DND-41 (cell line): ENCODE data around the gene SRL.

ENCODE experiments used
- CTCF ChIP-seq: IDR thresholded peaks from 2 replicates; pipeline ENCODE4 v1.5.1; 2012; ENCODE audit warnings: borderline replicate concordance, low read length, moderate library complexity, mild to moderate bottlenecking; ENCODE audit not compliant: poor library complexity, severe bottlenecking; ENCODE audit errors: extremely low read depth
- EZH2 ChIP-seq: IDR thresholded peaks from 3 replicates; pipeline ENCODE4 v1.6.1; 2012; ENCODE audit warnings: borderline replicate concordance, low read depth, mild to moderate bottlenecking, moderate library complexity, low read length, inconsistent platforms; ENCODE audit not compliant: severe bottlenecking

GRCh38 chr16:4179020-4179419 is 62.9 kb downstream of the SRL start:
- TF ChIP-seq CTCF: no peak
- no peak for TF ChIP-seq EZH2
